Mesothelial cell of epicardium (in vitro differentiated cells): ENCODE measurements around the gene GPR39. TPM values are rescaled to one million over a fixed set of nuclear protein-coding genes. Genes with fewer than 3 reads are reported as not detected.

Source experiments
- DNase-seq, 2 experiments: peaks; one replicate each; pipeline ENCODE4 v3.0.0; 2021; ENCODE audit warnings: low spot score in 2 of 2; ENCODE audit not compliant: unreplicated experiment in 2 of 2
- H3K27ac Mint-ChIP-seq: 2 replicates; pipeline ENCODE4 v1.8.0; 2021; ENCODE audit warnings: mixed read lengths
- H3K27me3 Mint-ChIP-seq: 2 replicates; pipeline ENCODE4 v1.8.0; 2021; ENCODE audit warnings: low read depth, mixed read lengths
- H3K36me3 Mint-ChIP-seq: 2 replicates; pipeline ENCODE4 v1.8.0; 2021; ENCODE audit warnings: mixed read lengths
- H3K4me1 Mint-ChIP-seq: 2 replicates; pipeline ENCODE4 v1.8.0; 2021; ENCODE audit warnings: mixed read lengths
- H3K4me3 Mint-ChIP-seq: 2 replicates; pipeline ENCODE4 v1.8.0; 2021; ENCODE audit warnings: mild to moderate bottlenecking, moderate library complexity, mixed read lengths
- H3K9me3 Mint-ChIP-seq: 2 replicates; pipeline ENCODE4 v1.8.0; 2021; ENCODE audit warnings: mixed read lengths
- total RNA-seq: library from RNA; stranded (reverse); gene quantifications from 3 replicates; pipeline ENCODE4 v1.2.1, GENCODE V29; 2021
- TF ChIP-seq, protein P1 (sequence below): fragments of 200-600 bp; sonication (generic); IDR thresholded peaks from one replicate; pipeline ENCODE4 v1.5.0; 2021; ENCODE audit warnings: antibody characterized with exemption; ENCODE audit not compliant: unreplicated experiment

GPR39 gene
- total RNA-seq, 1 donor from 2014 or later: 0.31 TPM

- DNase-seq: no peak
- Mint-ChIP-seq H3K27ac (no peak overlapping the region), H3K36me3 (no peaks in the 10 kb centered on the region)
Measured at GRCh38 chr2:132426656-132427055, 10.1 kb downstream of the GPR39 start.

DNA sequence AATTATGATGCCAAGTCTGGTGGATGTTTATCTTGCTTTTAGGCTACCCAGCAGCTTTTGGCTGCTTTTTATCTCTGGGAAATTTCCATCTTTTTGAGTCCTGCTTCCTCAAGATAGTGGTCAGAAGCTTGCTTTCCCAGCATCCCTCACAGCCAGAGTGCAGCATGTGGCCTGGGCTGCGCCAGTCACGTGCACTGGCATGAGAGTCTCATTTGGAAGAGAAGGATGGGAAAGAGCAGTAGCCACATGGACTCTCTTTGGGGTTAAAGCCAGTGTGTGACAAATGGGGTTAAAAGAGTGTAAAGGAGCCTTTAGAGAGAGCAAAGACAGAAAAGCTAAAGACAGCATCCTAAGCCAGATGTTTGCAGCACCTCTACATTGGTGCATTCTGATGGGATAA, 12.7 kb downstream of the GPR39 start:
- H3K4me1 Mint-ChIP-seq: no peaks in the 10 kb centered on the region
- H3K27me3 Mint-ChIP-seq: no peaks in the 10 kb centered on the region
- TF ChIP-seq, protein P1, sequence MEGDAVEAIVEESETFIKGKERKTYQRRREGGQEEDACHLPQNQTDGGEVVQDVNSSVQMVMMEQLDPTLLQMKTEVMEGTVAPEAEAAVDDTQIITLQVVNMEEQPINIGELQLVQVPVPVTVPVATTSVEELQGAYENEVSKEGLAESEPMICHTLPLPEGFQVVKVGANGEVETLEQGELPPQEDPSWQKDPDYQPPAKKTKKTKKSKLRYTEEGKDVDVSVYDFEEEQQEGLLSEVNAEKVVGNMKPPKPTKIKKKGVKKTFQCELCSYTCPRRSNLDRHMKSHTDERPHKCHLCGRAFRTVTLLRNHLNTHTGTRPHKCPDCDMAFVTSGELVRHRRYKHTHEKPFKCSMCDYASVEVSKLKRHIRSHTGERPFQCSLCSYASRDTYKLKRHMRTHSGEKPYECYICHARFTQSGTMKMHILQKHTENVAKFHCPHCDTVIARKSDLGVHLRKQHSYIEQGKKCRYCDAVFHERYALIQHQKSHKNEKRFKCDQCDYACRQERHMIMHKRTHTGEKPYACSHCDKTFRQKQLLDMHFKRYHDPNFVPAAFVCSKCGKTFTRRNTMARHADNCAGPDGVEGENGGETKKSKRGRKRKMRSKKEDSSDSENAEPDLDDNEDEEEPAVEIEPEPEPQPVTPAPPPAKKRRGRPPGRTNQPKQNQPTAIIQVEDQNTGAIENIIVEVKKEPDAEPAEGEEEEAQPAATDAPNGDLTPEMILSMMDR: no peak
- no peak for DNase-seq
- no peak overlapping the region for H3K27ac Mint-ChIP-seq
- no peaks in the 10 kb centered on the region for H3K36me3 Mint-ChIP-seq
- H3K9me3 Mint-ChIP-seq: peaks cover 4% of the 10 kb centered on the region
- no peak overlapping the region for H3K4me3 Mint-ChIP-seq

More at GRCh38 chr2:132426656-132427055, 10.1 kb downstream of the GPR39 start:
- H3K4me3 Mint-ChIP-seq: no peak overlapping the region
- H3K9me3 Mint-ChIP-seq: no peaks in the 10 kb centered on the region
- no peaks in the 10 kb centered on the region for H3K4me1 Mint-ChIP-seq
- TF ChIP-seq, protein P1: no peak
- H3K27me3 Mint-ChIP-seq: no peaks in the 10 kb centered on the region

- TF ChIP-seq, protein P1: no peak
- H3K27me3 Mint-ChIP-seq: no peaks in the 10 kb centered on the region
- no peak for DNase-seq
- no peaks in the 10 kb centered on the region for H3K36me3 Mint-ChIP-seq
- H3K4me1 Mint-ChIP-seq: no peaks in the 10 kb centered on the region
- H3K27ac Mint-ChIP-seq: no peak overlapping the region
- peaks cover 4% of the 10 kb centered on the region for H3K9me3 Mint-ChIP-seq
- H3K4me3 Mint-ChIP-seq: no peak overlapping the region
Measured at GRCh38 chr2:132429941-132430573, 13.5 kb downstream of the GPR39 start.

DNA sequence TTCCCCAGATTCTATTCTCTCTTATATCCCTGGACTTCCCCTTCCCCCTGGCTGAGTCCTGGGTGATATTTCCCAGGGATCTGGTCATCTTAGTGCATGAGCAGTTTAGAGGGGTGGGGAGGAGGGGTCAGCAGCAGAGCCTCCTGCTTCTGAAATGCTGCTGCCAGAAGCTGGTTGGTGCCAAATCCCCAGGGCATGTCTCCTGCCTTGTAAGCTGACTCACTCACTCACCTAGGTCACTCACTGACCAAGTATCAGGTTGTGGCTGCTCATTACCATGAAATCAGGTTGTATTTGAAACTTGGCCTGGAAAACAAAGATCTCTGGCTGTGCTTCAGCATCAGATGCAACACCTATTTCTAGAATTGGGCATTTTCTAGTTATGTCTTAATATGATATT, 14.3 kb downstream of the GPR39 start:
- no peak overlapping the region for H3K27ac Mint-ChIP-seq
- H3K9me3 Mint-ChIP-seq: peaks cover 4% of the 10 kb centered on the region
- no peaks in the 10 kb centered on the region for H3K27me3 Mint-ChIP-seq
- no peak overlapping the region for H3K4me3 Mint-ChIP-seq
- H3K36me3 Mint-ChIP-seq: no peaks in the 10 kb centered on the region
- no peak for DNase-seq
- H3K4me1 Mint-ChIP-seq: no peaks in the 10 kb centered on the region
- TF ChIP-seq, protein P1: no peak

DNA sequence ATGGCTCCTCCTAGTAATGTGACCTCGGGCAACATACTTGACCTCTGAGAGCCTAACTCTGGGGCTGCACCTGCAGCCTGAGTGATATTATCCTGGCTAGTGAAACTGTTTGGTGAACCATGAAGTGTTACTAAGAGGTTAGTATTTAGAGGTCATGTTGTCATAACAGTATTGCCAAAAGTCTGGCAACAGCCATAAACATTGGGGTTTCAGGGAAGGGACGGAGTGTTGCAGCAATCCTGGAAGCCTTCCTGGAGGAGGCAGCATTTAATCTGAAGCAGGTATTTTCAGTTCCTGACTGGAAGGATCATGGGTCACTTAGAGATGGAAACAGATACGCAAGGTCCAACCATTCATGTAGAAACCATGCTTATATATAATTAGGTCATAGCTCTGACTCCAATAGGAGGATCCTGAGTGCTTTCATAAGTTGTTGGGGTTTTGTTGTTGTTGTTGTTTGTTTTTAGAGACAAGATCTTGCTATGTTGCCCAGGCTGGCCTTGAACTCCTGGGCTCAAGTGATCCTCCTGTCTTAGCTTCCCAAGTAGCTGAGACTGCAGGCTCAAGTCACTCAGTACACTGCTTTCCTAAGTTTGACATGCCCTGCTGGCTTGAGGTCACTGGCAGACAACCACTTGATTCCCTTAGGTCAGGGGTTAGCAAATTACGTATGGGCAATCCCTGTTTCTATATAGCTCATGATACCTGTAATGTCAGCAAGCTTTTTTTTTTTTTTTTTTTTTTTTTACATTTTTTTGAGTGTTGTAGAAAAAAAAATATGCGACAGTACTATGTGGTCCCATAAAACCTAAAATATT, 21.5 kb downstream of the GPR39 start:
- TF ChIP-seq, protein P1: no peak
- H3K27ac Mint-ChIP-seq: no peak overlapping the region

More for the DNA sequence above, 21.5 kb downstream of the GPR39 start:
- Mint-ChIP-seq H3K27me3 (no peaks in the 10 kb centered on the region), H3K36me3 (no peaks in the 10 kb centered on the region), H3K4me3 (no peak overlapping the region), H3K9me3 (no peaks in the 10 kb centered on the region), H3K4me1 (peaks cover 4% of the 10 kb centered on the region)
- DNase-seq: no peak
